HL-60 (cell line): Measurements from ENCODE around the gene CAST.

Experiments
- GABPA ChIP-seq: IDR thresholded peaks from 2 replicates; pipeline ENCODE4 v1.6.1; 2012; ENCODE audit warnings: low read depth
- POLR2AphosphoS5 ChIP-seq: IDR thresholded peaks from 2 replicates; pipeline ENCODE4 v1.6.1; 2012; ENCODE audit warnings: low read depth
- SPI1 ChIP-seq: IDR thresholded peaks from 2 replicates; pipeline ENCODE4 v1.6.1; 2012; ENCODE audit warnings: low read depth, mild to moderate bottlenecking, borderline replicate concordance
- TF ChIP-seq, protein P1 (sequence below): IDR thresholded peaks from one replicate; pipeline ENCODE4 v1.5.1; 2011; ENCODE audit warnings: low read length, control low read depth, inconsistent platforms; ENCODE audit not compliant: insufficient read depth
- TF ChIP-seq, protein P2 (sequence below): IDR thresholded peaks from 2 replicates; pipeline ENCODE4 v1.6.1; 2012; ENCODE audit warnings: low read depth; ENCODE audit not compliant: insufficient replicate concordance

- TF ChIP-seq SPI1 (no peak), POLR2AphosphoS5 (no peak), GABPA (no peak)
- TF ChIP-seq, protein P1, sequence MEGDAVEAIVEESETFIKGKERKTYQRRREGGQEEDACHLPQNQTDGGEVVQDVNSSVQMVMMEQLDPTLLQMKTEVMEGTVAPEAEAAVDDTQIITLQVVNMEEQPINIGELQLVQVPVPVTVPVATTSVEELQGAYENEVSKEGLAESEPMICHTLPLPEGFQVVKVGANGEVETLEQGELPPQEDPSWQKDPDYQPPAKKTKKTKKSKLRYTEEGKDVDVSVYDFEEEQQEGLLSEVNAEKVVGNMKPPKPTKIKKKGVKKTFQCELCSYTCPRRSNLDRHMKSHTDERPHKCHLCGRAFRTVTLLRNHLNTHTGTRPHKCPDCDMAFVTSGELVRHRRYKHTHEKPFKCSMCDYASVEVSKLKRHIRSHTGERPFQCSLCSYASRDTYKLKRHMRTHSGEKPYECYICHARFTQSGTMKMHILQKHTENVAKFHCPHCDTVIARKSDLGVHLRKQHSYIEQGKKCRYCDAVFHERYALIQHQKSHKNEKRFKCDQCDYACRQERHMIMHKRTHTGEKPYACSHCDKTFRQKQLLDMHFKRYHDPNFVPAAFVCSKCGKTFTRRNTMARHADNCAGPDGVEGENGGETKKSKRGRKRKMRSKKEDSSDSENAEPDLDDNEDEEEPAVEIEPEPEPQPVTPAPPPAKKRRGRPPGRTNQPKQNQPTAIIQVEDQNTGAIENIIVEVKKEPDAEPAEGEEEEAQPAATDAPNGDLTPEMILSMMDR = no peak
- TF ChIP-seq, protein P2, sequence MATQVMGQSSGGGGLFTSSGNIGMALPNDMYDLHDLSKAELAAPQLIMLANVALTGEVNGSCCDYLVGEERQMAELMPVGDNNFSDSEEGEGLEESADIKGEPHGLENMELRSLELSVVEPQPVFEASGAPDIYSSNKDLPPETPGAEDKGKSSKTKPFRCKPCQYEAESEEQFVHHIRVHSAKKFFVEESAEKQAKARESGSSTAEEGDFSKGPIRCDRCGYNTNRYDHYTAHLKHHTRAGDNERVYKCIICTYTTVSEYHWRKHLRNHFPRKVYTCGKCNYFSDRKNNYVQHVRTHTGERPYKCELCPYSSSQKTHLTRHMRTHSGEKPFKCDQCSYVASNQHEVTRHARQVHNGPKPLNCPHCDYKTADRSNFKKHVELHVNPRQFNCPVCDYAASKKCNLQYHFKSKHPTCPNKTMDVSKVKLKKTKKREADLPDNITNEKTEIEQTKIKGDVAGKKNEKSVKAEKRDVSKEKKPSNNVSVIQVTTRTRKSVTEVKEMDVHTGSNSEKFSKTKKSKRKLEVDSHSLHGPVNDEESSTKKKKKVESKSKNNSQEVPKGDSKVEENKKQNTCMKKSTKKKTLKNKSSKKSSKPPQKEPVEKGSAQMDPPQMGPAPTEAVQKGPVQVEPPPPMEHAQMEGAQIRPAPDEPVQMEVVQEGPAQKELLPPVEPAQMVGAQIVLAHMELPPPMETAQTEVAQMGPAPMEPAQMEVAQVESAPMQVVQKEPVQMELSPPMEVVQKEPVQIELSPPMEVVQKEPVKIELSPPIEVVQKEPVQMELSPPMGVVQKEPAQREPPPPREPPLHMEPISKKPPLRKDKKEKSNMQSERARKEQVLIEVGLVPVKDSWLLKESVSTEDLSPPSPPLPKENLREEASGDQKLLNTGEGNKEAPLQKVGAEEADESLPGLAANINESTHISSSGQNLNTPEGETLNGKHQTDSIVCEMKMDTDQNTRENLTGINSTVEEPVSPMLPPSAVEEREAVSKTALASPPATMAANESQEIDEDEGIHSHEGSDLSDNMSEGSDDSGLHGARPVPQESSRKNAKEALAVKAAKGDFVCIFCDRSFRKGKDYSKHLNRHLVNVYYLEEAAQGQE = no peak
These were observed 81.6 kb downstream of the CAST start for GRCh38 chr5:96743805-96744204.
